Trophoblast cell (in vitro differentiated cells and primary cell): ENCODE results near the gene BNC2.

Experiments used
- DNase-seq, 2 donors: peaks; one replicate each; pipeline ENCODE4 v3.0.0-alpha.2; 2016
- H2AFZ ChIP-seq: 2 replicates; pipeline ENCODE4 v1.6.1; 2013; ENCODE audit warnings: low read length, moderate library complexity, mild to moderate bottlenecking; ENCODE audit not compliant: insufficient read depth, poor library complexity
- H2AK5ac ChIP-seq: 2 replicates; pipeline ENCODE4 v1.6.1; 2013; ENCODE audit warnings: mild to moderate bottlenecking, low read length
- H2BK120ac ChIP-seq: 2 replicates; pipeline ENCODE4 v1.6.1; 2013; ENCODE audit warnings: low read length, mild to moderate bottlenecking, moderate library complexity; ENCODE audit not compliant: insufficient read depth, poor library complexity
- H2BK12ac ChIP-seq: 2 replicates; pipeline ENCODE4 v1.6.1; 2013; ENCODE audit warnings: mild to moderate bottlenecking, low read length, moderate library complexity
- H2BK5ac ChIP-seq: 2 replicates; pipeline ENCODE4 v1.6.1; 2013; ENCODE audit warnings: low read length, low read depth, moderate library complexity, mild to moderate bottlenecking; ENCODE audit not compliant: poor library complexity
- H3K14ac ChIP-seq: 2 replicates; pipeline ENCODE4 v1.6.1; 2013; ENCODE audit warnings: mild to moderate bottlenecking, low read length
- H3K18ac ChIP-seq: 2 replicates; pipeline ENCODE4 v1.6.1; 2013; ENCODE audit warnings: mild to moderate bottlenecking, low read length
- H3K23ac ChIP-seq: 2 replicates; pipeline ENCODE4 v1.6.1; 2013; ENCODE audit warnings: low read length
- H3K27ac ChIP-seq: 2 replicates; pipeline ENCODE4 v1.5.1; 2013; ENCODE audit warnings: low read depth, mild to moderate bottlenecking, inconsistent platforms, low read length, moderate library complexity
- H3K27me3 ChIP-seq: 2 replicates; pipeline ENCODE4 v1.6.1; 2013; ENCODE audit warnings: inconsistent platforms, mild to moderate bottlenecking, low read length, moderate library complexity; ENCODE audit not compliant: insufficient read depth
- H3K36me3 ChIP-seq, 2 experiments: 1 replicate in 1 of 2; 2 replicates in 1 of 2; pipeline ENCODE4 v1.6.1; 2013; ENCODE audit warnings: low read length in 2 of 2, mild to moderate bottlenecking in 2 of 2, moderate library complexity in 1 of 2; ENCODE audit not compliant: insufficient read depth in 2 of 2, control insufficient read depth in 1 of 2
- H3K4ac ChIP-seq: 2 replicates; pipeline ENCODE4 v1.6.1; 2013; ENCODE audit warnings: low read depth, mild to moderate bottlenecking, low read length, moderate library complexity
- H3K4me1 ChIP-seq, 2 experiments: 1 replicate in 1 of 2; 2 replicates in 1 of 2; pipeline ENCODE4 v1.6.1; 2013; ENCODE audit warnings: low read length in 2 of 2, mild to moderate bottlenecking in 2 of 2, moderate library complexity in 1 of 2; ENCODE audit not compliant: insufficient read depth in 2 of 2, control insufficient read depth in 1 of 2
- H3K4me2 ChIP-seq: 2 replicates; pipeline ENCODE4 v1.6.1; 2013; ENCODE audit warnings: inconsistent platforms, mild to moderate bottlenecking, low read length, moderate library complexity
- H3K4me3 ChIP-seq: 2 replicates; pipeline ENCODE4 v1.5.1; 2013; ENCODE audit warnings: mild to moderate bottlenecking, low read depth, low read length, inconsistent platforms
- H3K79me1 ChIP-seq: one replicate; pipeline ENCODE4 v1.6.1; 2013; ENCODE audit warnings: low read length
- H3K79me2 ChIP-seq: 2 replicates; pipeline ENCODE4 v1.6.1; 2013; ENCODE audit warnings: low read length, mild to moderate bottlenecking; ENCODE audit not compliant: control insufficient read depth, insufficient read depth, poor library complexity
- H3K9ac ChIP-seq: 2 replicates; pipeline ENCODE4 v1.6.1; 2013; ENCODE audit warnings: mild to moderate bottlenecking, low read length
- H3K9me3 ChIP-seq: 2 replicates; pipeline ENCODE4 v1.6.1; 2013; ENCODE audit warnings: low read depth, mild to moderate bottlenecking, control low read depth, inconsistent platforms, low read length; ENCODE audit not compliant: insufficient read depth
- H4K12ac ChIP-seq: 2 replicates; pipeline ENCODE4 v1.6.1; 2013; ENCODE audit warnings: low read depth, mild to moderate bottlenecking, low read length, moderate library complexity
- H4K8ac ChIP-seq: 2 replicates; pipeline ENCODE4 v1.6.1; 2013; ENCODE audit warnings: low read depth, mild to moderate bottlenecking, low read length, moderate library complexity
- H4K91ac ChIP-seq: one replicate; pipeline ENCODE4 v1.6.1; 2013; ENCODE audit warnings: low read depth, mild to moderate bottlenecking, low read length, moderate library complexity
- whole genome bisulfite sequencing: extraction: QIAGEN DNeasy Blood & Tissue Kit; methylation state at CpG from one replicate; pipeline ENCODE4 v1.1.7; 2013; ENCODE audit warnings: missing lambda C conversion rate; ENCODE audit not compliant: insufficient read length, insufficient coverage; ENCODE audit errors: extremely low coverage; 5-methylcytosine and 5-hydroxymethylcytosine counted together

BNC2 gene

DNA sequence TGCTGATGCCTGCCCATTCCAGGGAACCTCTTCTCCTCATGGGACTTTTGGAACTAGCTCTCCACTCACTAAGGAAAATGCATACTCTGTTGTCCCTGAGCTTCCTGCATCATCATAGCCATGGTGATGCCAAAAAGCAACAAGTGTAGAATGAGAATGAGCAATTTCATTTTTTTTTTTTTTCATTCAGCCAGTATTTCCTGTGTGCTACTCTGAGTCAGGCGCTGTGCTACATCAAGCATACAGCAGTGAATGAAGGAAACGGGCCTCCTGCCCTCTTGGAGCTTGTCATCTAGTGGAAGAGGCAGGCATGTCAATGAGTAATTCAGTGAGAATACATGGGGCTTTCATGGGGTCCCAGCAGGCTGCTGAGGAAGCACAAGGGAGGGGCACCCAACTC, 483.1 kb downstream of the BNC2 start:
- Histone ChIP-seq H3K4me2 (no peak overlapping the region), H2BK120ac (no peak overlapping the region), H3K9ac (no peak overlapping the region), H3K4me1 (no peaks in the 10 kb centered on the region), H3K36me3 (no peaks in the 10 kb centered on the region), H4K12ac (no peak overlapping the region), H2BK12ac (no peak overlapping the region), H3K4me3 (no peak overlapping the region), H3K23ac (no peak overlapping the region), H3K18ac (no peak overlapping the region), H3K27ac (no peak overlapping the region), H2AFZ (no peak overlapping the region), H3K4ac (no peak overlapping the region), H2BK5ac (no peak overlapping the region), H3K27me3 (no peaks in the 10 kb centered on the region), H4K91ac (no peak overlapping the region), H4K8ac (no peak overlapping the region), H3K79me1 (no peaks in the 10 kb centered on the region), H3K14ac (no peak overlapping the region), H3K79me2 (no peaks in the 10 kb centered on the region), H3K9me3 (peaks cover 2% of the 10 kb centered on the region), H2AK5ac (no peak overlapping the region)
- DNase-seq, result no peak
- WGBS, result no CpG with 5 or more reads among the region's 2 CpGs

DNA sequence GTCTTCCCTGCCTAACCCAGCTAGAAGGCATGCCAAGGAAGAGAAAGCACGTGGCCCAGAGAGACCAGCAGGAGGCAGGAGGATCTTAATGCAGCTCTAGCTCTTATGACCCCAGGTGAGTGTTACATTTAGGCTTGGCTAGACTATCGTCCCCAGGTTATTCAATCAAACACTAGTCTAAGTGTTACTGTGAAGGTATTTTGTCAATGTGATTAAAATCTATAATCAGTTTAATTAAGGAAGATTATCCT, 483.7 kb downstream of the BNC2 start:
- no peak overlapping the region for H3K27ac ChIP-seq
- peaks cover 2% of the 10 kb centered on the region for H3K9me3 ChIP-seq
- H3K4me2 ChIP-seq, result no peak overlapping the region
- no peak overlapping the region for H3K4ac ChIP-seq
- no peak overlapping the region for H2AFZ ChIP-seq
- H2AK5ac ChIP-seq, result no peak overlapping the region
- no CpG with 5 or more reads among the region's 2 CpGs for WGBS
- no peak overlapping the region for H4K91ac ChIP-seq
- no peak overlapping the region for H2BK5ac ChIP-seq
- H3K18ac ChIP-seq, result no peak overlapping the region
- H3K9ac ChIP-seq, result no peak overlapping the region
- DNase-seq, result no peak
- H4K8ac ChIP-seq, result no peak overlapping the region
- no peaks in the 10 kb centered on the region for H3K4me1 ChIP-seq
- H3K4me3 ChIP-seq, result no peak overlapping the region
- no peak overlapping the region for H3K14ac ChIP-seq
- no peak overlapping the region for H2BK12ac ChIP-seq
- H4K12ac ChIP-seq, result no peak overlapping the region
- no peaks in the 10 kb centered on the region for H3K79me1 ChIP-seq
- H3K79me2 ChIP-seq, result no peaks in the 10 kb centered on the region
- H3K23ac ChIP-seq, result no peak overlapping the region
- no peaks in the 10 kb centered on the region for H3K27me3 ChIP-seq
- no peaks in the 10 kb centered on the region for H3K36me3 ChIP-seq
- H2BK120ac ChIP-seq, result no peak overlapping the region

DNA sequence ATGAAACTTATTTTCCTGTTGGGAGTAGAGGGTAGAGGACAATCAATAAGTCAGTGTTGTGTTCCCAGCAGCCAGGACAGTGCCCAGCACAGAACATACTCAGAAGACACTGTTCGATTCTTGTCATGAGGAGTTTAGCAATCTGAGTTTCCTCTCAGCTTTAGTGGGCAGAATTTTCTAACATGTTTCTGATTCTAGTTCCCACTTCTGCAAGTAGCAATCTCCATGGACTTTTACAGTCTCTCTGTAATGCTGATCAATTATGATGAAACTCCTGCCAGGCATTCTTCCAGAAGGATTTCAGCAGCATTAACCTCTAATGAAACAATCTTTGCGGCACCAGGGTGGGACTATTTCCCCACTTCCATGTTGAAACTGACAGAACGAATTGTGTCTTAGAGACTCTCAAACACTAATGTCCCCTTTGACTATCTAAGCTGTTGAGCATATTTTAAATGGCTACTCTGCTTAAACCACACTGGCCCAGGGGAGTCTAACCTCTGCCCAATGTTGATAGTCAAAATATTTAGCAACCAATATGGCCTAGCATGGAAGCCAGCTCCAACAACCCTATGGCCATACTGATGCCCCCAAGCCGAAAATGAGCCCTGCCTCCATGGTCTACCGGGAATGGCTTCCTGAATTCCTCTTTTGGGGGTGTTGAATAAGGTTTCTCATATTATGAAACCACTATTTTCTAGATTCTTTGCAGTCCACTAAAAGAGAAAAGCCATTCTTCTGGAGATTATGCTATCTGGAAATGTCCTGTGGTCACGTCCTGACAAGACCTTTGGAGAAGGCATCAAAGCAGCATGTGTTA, 484.3 kb downstream of the BNC2 start:
- H3K9me3 ChIP-seq, result peaks cover 2% of the 10 kb centered on the region
- no peak overlapping the region for H3K4me2 ChIP-seq
- H2AK5ac ChIP-seq, result no peak overlapping the region
- no peaks in the 10 kb centered on the region for H3K4me1 ChIP-seq
- H3K36me3 ChIP-seq, result no peaks in the 10 kb centered on the region
- no peak overlapping the region for H3K14ac ChIP-seq
- no peaks in the 10 kb centered on the region for H3K79me2 ChIP-seq
- H3K4me3 ChIP-seq, result no peak overlapping the region
- H4K8ac ChIP-seq, result no peak overlapping the region
- H2BK120ac ChIP-seq, result no peak overlapping the region
- no peaks in the 10 kb centered on the region for H3K27me3 ChIP-seq
- no peak overlapping the region for H2BK12ac ChIP-seq
- H3K9ac ChIP-seq, result no peak overlapping the region
- H3K4ac ChIP-seq, result no peak overlapping the region
- H3K23ac ChIP-seq, result no peak overlapping the region
- H2BK5ac ChIP-seq, result no peak overlapping the region
- no peak overlapping the region for H4K12ac ChIP-seq
- H4K91ac ChIP-seq, result no peak overlapping the region
- H3K27ac ChIP-seq, result no peak overlapping the region
- no peak for DNase-seq
- WGBS, result no CpG with 5 or more reads among the region's 6 CpGs
- no peak overlapping the region for H2AFZ ChIP-seq
- no peaks in the 10 kb centered on the region for H3K79me1 ChIP-seq
- no peak overlapping the region for H3K18ac ChIP-seq

DNA sequence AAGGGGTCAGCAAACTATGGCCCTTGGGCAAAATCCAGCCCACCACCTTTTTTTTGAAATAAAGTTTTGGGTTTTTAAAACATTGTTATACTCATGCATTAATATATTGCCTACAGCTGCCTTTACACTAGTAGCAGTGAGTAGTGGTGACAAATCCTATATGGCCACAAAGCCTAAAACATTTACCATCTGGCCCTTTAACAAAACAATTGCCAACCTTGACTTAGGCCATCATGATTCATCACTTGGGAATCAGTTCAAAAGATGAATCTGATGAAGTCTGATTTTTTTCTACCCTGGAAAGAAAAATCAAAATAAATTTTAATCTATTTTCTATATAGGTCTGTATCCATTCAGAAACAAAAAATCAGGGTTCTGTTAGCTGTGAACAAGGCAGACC, 484.9 kb downstream of the BNC2 start:
- Histone ChIP-seq H3K4me2 (no peak overlapping the region), H3K4ac (no peak overlapping the region), H3K4me1 (no peaks in the 10 kb centered on the region), H3K27ac (no peak overlapping the region), H2BK5ac (no peak overlapping the region), H3K18ac (no peak overlapping the region), H3K4me3 (no peak overlapping the region), H3K14ac (no peak overlapping the region), H3K9ac (no peak overlapping the region), H3K27me3 (no peaks in the 10 kb centered on the region), H3K23ac (no peak overlapping the region), H4K91ac (no peak overlapping the region), H2BK120ac (no peak overlapping the region), H2BK12ac (no peak overlapping the region), H2AK5ac (no peak overlapping the region), H2AFZ (no peak overlapping the region), H3K9me3 (peaks cover 2% of the 10 kb centered on the region), H3K79me2 (no peaks in the 10 kb centered on the region), H3K79me1 (no peaks in the 10 kb centered on the region), H4K12ac (no peak overlapping the region), H4K8ac (no peak overlapping the region), H3K36me3 (no peaks in the 10 kb centered on the region)
- peak in 1 of 2 donors; percentile 15 for DNase-seq
